HG03175 (cell line): ENCODE data around the gene SMAD6.
"Not testable (repeated sequence)": the region's sequence is repeated elsewhere in the genome, so short reads cannot be mapped to it uniquely, and the experiment has no call there.

Experiments
- ATAC-seq: cut with Tn5 transposase; IDR thresholded peaks from one replicate; pipeline ENCODE4 v1.9.1; 2021; ENCODE audit warnings: mild to moderate bottlenecking, moderate library complexity; ENCODE audit not compliant: unreplicated experiment

The SMAD6 gene

DNA sequence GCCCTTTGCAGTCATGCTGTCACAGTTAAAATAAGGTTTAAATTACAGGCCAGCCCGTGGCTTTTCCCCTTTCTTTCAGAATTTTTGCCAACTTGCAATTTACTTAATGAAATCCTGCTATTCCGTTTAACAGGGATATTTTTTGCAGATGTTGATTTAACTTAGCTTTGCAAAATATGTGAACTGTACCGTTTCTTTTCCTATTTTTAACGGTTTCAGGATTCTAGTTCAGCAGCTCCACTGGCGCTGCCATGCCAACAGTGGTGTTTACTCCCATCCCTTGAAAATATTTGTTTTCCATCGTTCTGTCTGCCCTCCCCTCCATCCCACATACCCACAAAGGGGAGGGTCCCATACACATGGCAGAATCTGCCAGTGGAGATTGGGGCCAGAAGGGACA lies 54.3 kb downstream of the SMAD6 start:
- ATAC-seq = no peak

GRCh38 chr15:66757030-66757429 lies 55.0 kb downstream of the SMAD6 start:
- no peak for ATAC-seq

GRCh38 chr15:66757521-66757920 lies 55.5 kb downstream of the SMAD6 start:
- no peak for ATAC-seq

DNA sequence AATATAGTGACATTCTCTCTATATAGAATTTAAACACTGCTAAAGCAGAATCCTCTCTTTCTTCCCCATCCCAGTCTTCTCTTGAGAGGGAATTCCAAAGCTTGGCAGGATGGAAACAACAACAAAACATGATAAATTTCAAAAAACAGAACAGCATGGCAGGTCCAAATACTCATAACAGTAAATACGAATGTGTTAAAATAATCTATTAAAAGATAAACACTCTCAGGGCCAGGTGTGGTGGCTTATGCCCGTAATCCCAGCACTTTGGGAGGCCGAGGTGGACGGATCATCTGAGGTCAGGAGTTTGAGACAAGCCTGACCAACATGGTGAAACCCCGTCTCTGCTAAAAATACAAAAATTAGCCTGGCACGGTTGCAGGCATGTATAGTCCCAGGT lies 56.2 kb downstream of the SMAD6 start:
- ATAC-seq = not testable (repeated sequence)

DNA sequence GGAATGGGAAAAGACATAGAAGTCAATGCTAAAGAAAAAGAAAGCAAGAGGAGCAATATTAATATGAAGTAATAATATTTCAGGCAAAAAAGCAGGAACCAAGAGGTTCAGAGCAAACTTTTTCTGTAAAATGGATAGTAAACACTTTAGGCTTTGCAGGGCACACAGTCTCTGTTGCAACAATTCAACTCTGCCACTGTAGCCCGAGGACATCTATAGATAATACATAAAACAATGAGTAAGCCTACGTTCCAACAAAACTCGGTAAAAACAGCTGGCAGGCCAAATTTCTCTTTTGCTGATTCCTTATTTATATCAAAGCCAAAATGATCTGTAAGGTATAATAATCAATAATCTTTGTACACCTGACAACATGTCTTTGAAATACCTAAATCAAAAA lies 56.8 kb downstream of the SMAD6 start:
- ATAC-seq = no peak

DNA sequence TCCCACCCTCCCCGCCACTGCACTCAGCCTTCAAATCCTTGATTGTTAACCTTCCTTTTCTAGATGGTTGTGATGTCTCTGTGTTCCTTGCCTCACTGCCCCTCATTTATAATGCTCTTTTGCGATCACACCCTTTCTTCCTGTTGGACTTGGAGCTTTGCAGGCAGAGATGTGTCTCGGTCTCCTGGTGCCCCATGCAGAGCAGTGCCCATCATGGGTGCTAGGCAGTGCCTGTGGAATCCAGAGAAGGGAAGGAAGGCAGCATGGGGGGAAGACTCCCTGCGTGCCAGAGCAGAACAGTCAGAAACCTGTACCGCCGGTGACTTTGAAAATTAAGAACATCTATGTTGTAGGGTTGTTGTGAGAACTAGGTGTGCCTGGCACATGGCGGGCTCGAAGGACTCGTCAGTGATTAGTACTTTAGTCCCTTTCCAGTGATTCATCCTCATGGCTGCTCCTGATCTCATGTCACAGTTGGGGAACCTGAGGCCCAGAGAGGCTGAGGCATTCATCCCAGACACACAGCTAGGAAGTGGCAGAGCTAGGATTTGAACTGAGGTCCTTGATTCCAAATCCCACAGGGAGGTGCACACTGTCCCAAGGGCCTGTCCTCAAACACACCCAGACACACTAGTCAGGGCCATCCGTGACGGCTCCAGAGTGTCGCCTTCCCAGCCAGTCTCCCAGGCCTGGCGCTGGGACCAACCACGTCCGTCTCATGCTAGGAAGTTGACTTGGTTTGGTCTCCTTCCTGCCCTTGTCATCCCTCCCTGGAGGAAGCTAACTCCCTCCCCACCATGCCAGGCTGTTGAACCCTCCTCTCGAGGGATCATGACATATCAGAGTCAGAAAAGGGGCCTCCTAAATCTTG lies 58.3 kb downstream of the SMAD6 start:
- no peak for ATAC-seq

DNA sequence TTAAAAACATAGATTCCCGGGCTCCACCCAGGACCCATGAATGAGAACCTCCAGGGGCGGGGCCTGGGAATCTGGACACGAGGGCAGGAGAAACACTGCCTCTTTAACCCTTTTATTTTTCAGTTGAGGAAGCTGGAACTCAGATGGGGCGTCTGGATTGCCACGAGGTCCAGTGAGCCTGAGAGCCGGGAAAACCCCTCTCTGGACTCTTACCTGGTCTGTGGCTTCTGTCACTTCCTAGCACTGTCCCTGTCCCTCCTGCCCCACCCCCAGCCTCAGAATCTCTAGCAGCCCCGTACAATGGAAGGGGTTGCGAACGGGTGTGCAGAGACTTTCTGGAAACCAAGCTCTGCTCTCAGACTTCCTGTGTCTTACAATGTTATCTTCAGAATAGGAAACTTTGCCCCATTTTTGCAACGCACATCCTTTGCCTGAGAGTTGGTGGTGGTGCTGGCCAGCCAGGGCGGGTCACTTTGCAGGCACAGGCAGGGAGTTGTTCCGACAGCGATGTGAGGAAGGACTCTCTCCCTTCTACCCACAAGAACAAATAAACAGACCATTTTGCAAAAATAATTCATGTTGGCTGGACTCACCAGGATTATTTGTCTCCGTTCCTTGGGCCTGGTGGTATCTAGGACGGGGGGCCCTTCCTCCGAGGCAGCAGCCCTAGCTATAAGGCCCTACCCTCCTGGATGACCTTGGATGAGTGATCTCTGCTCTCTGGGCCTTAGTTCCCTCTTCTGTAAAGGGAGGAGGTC lies 59.1 kb downstream of the SMAD6 start:
- ATAC-seq = no peak

GRCh38 chr15:66761726-66762595 lies 59.9 kb downstream of the SMAD6 start:
- ATAC-seq = no peak

GRCh38 chr15:66763186-66764071 lies 61.4 kb downstream of the SMAD6 start:
- no peak for ATAC-seq

DNA sequence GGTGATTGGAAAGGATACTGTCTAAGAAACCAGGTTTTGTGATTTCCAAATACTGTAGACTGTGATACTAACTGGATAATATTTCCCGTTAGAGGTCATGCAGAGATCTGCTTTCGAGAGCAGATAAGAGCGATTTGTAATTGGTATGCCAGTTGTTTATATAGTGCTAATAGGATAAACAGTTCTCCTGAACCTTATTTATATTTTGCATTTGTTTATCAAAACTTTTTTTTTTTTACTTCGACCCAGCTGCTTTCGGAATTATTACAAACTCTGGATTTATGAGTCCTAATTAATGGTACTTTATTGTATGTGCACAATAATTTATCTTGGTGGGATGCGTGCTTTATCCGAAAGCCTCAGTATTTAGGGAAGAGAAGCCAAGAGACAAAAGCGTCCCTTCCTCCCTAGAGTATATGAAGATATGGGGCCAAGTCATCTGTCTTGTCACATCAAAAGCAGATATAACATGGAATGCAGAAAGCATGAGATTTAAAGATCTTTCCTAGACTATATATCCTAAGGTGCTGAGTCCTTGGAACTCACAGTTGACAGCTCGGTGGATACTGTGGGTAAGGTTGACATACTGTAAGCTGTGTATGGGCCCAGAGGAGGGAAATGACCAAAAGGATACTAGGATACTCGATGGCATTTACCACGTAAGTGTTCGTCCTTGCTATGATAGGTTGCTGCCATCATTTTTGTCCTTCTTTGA lies 62.2 kb downstream of the SMAD6 start:
- no peak for ATAC-seq

- peak; percentile 66 for ATAC-seq
Observed at GRCh38 chr15:66765478-66766281, 63.6 kb downstream of the SMAD6 start.

- ATAC-seq = no peak
Observed at GRCh38 chr15:66766282-66767230, 64.5 kb downstream of the SMAD6 start.

GRCh38 chr15:66767240-66767659 lies 65.2 kb downstream of the SMAD6 start:
- ATAC-seq = no peak

GRCh38 chr15:66768987-66769386 lies 67.0 kb downstream of the SMAD6 start:
- ATAC-seq = no peak

- ATAC-seq = no peak
Observed at GRCh38 chr15:66770518-66771350, 68.7 kb downstream of the SMAD6 start.

- ATAC-seq = no peak
Observed at GRCh38 chr15:66771351-66771650, 69.3 kb downstream of the SMAD6 start.

- ATAC-seq = no peak
Observed at GRCh38 chr15:66772604-66773128, 70.6 kb downstream of the SMAD6 start.
